ENCODE results near the gene SRD5A1.

DNA sequence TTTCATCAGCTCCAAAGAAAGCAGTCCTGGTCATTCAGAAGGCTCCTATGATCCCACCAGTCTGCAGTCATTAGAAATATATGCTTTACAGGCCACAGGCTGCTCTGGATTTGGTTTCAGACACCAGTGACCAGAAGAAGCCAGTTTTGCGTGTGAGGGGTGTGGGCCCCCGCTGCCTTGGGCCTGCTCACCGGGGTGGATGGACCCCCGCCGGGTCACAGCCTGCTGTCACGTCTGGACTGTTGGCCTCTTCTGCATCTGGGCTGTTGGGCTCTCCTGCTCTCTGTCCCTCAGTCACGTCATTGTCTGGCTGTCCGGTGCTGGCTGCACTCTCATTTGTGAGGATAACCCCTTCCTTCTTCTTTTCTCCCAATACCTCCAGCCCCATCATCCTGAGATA lies 33.5 kb upstream of the SRD5A1 start:
- TF ChIP-seq, protein P1, sequence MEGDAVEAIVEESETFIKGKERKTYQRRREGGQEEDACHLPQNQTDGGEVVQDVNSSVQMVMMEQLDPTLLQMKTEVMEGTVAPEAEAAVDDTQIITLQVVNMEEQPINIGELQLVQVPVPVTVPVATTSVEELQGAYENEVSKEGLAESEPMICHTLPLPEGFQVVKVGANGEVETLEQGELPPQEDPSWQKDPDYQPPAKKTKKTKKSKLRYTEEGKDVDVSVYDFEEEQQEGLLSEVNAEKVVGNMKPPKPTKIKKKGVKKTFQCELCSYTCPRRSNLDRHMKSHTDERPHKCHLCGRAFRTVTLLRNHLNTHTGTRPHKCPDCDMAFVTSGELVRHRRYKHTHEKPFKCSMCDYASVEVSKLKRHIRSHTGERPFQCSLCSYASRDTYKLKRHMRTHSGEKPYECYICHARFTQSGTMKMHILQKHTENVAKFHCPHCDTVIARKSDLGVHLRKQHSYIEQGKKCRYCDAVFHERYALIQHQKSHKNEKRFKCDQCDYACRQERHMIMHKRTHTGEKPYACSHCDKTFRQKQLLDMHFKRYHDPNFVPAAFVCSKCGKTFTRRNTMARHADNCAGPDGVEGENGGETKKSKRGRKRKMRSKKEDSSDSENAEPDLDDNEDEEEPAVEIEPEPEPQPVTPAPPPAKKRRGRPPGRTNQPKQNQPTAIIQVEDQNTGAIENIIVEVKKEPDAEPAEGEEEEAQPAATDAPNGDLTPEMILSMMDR (conservative IDR thresholded peaks at IDR 0.05): no peak
- TF ChIP-seq EZH2 (IDR thresholded peaks at IDR 0.05; ENCODE audit: low read depth): no peak
